Panc1 (cell line): ENCODE data around the gene CNTN5. TPM values are rescaled to one million over a fixed set of nuclear protein-coding genes. Genes with fewer than 3 reads are reported as not detected.

Experiments used
- ATAC-seq: fragments of 200-7000 bp; cut with Tn5 transposase; 2 replicates; pipeline ENCODE4 v1.9.1; 2020; ENCODE audit warnings: mild to moderate bottlenecking, moderate library complexity
- BruUV-seq: library from RNA; stranded (reverse); fragments of 400-500 nt; replicated peaks from 2 replicates; lab custom pipeline; 2021; lab: Mats Ljungman, UMichigan
- CTCF ChIA-PET: fragments of 300-600 bp; sonication (Branson Sonifier 250); formaldehyde crosslinking; loops from one replicate; lab custom pipeline; 2022; ENCODE audit warnings: antibody characterized with exemption; lab: Charles Lee
- POLR2A ChIA-PET: fragments of 300-600 bp; sonication (Branson Sonifier 250); formaldehyde crosslinking; loops from one replicate; lab custom pipeline; 2022; ENCODE audit warnings: antibody characterized with exemption; lab: Charles Lee
- DNase-seq: peaks from one replicate; pipeline ENCODE4 v3.0.0-alpha.2; 2010; ENCODE audit warnings: low read depth, low spot score
- H3K27ac ChIP-seq: 2 replicates; pipeline ENCODE4 v1.5.1; 2011; ENCODE audit warnings: mild to moderate bottlenecking, low read length, inconsistent platforms
- H3K27me3 ChIP-seq: fragments of 200-500 bp; sonication (Bioruptor generic); 2 replicates; pipeline ENCODE4 v1.6.0; 2014; ENCODE audit warnings: low read length, inconsistent platforms; ENCODE audit not compliant: control insufficient read depth, insufficient read depth
- H3K36me3 ChIP-seq: fragments of 200-500 bp; sonication (Bioruptor generic); 2 replicates; pipeline ENCODE4 v1.5.1; 2014; ENCODE audit warnings: inconsistent platforms, mild to moderate bottlenecking, low read length, moderate library complexity; ENCODE audit not compliant: control insufficient read depth, insufficient read depth
- H3K4me1 ChIP-seq: 2 replicates; pipeline ENCODE4 v1.5.1; 2011; ENCODE audit warnings: inconsistent platforms, mild to moderate bottlenecking, low read length, moderate library complexity; ENCODE audit not compliant: control insufficient read depth, insufficient read depth
- H3K4me3 ChIP-seq, 2 experiments: 2 replicates each; pipeline ENCODE4 v1.5.1; 2011 to 2012; ENCODE audit warnings: low read depth in 2 of 2, low read length in 2 of 2, mild to moderate bottlenecking in 2 of 2, inconsistent platforms in 1 of 2, moderate library complexity in 1 of 2
- H3K9me3 ChIP-seq: fragments of 200-500 bp; sonication (Bioruptor generic); 2 replicates; pipeline ENCODE4 v1.5.1; 2014; ENCODE audit warnings: low read depth, mild to moderate bottlenecking, inconsistent platforms, low read length, moderate library complexity; ENCODE audit not compliant: control insufficient read depth, insufficient read depth
- CTCF ChIP-seq: fragments of 450-650 bp; IDR thresholded peaks from 2 replicates; pipeline ENCODE4 v1.5.1; 2017; ENCODE audit warnings: mild to moderate bottlenecking
- POLR2AphosphoS5 ChIP-seq: IDR thresholded peaks from 2 replicates; pipeline ENCODE4 v1.6.1; 2012; ENCODE audit warnings: mild to moderate bottlenecking, low read depth, low read length, moderate library complexity
- REST ChIP-seq, 2 experiments: IDR thresholded peaks; 2 replicates each; pipeline ENCODE4 v1.6.1; 2011 to 2012; ENCODE audit warnings: low read depth in 2 of 2, control low read depth in 1 of 2, low read length in 1 of 2, mild to moderate bottlenecking in 1 of 2, moderate library complexity in 1 of 2; ENCODE audit not compliant: insufficient read depth in 1 of 2
- SIN3A ChIP-seq: IDR thresholded peaks from 2 replicates; pipeline ENCODE4 v1.6.1; 2012; ENCODE audit warnings: low read depth, mild to moderate bottlenecking, low read length, moderate library complexity, borderline replicate concordance; ENCODE audit not compliant: insufficient read depth
- TCF7L2 ChIP-seq: IDR thresholded peaks from 2 replicates; pipeline ENCODE4 v1.6.1; 2011; ENCODE audit warnings: mild to moderate bottlenecking, low read depth, low read length, inconsistent platforms
- in situ Hi-C: cut with HindIII; loops from 2 replicates; pipeline ENCODE4 v1.10.0; 2016; ENCODE audit warnings: low sequenced_read_pairs, low pct_unique_long_range_greater_than_20kb
- intact Hi-C: fragments of 100-400 bp; cut with micrococcal nuclease; formaldehyde crosslinking; loops from one replicate; pipeline ENCODE4 v1.10.0; 2022; ENCODE audit not compliant: unreplicated experiment
- total RNA-seq: library from RNA; stranded (reverse); gene quantifications from one replicate; pipeline ENCODE4 v1.2.1, GENCODE V29; 2021; ENCODE audit not compliant: unreplicated experiment

Gene CNTN5
- total RNA-seq, 1 experiment from 2014 or later = not detected

GRCh38 chr11:99865951-99866350 lies 845.2 kb downstream of the CNTN5 start:
- TF ChIP-seq POLR2AphosphoS5 (no peak), SIN3A (no peak), TCF7L2 (no peak), REST (IDR thresholded peaks at IDR 0.05; ENCODE audit: insufficient read depth in 1 of 2, low read depth in 2 of 2, low read length in 1 of 2) (no peak), CTCF (no peak)
- no TSS peak for BruUV-seq

GRCh38 chr11:99881610-99882009 lies 860.9 kb downstream of the CNTN5 start:
- POLR2A ChIA-PET = no interaction called here
- Histone ChIP-seq H3K4me3 (no peak overlapping the region), H3K27ac (no peak overlapping the region), H3K9me3 (no peaks in the 10 kb centered on the region), H3K4me1 (no peaks in the 10 kb centered on the region), H3K27me3 (no peaks in the 10 kb centered on the region), H3K36me3 (no peaks in the 10 kb centered on the region)
- ATAC-seq (no peak), DNase-seq (no peak)
- CTCF ChIA-PET = no interaction called here
- no peak for TF ChIP-seq SIN3A
- in situ Hi-C loops = no loop called here
- intact Hi-C loops = no loop called here
- no TSS peak for BruUV-seq

More at GRCh38 chr11:99865951-99866350, 845.2 kb downstream of the CNTN5 start:
- ChIA-PET POLR2A (no interaction called here), CTCF (interaction anchor here (0.5 kb wide), 1 partner anchor 736 kb away, joined by 3 read pairs; no protein-coding TSS in a partner anchor)
- H3K27ac ChIP-seq = no peak overlapping the region
- intact Hi-C loops (no loop called here), in situ Hi-C loops (no loop called here)
- ATAC-seq = no peak
- no peaks in the 10 kb centered on the region for H3K36me3 ChIP-seq
- H3K27me3 ChIP-seq = no peaks in the 10 kb centered on the region
- H3K4me3 ChIP-seq = no peak overlapping the region
- H3K4me1 ChIP-seq = no peaks in the 10 kb centered on the region
- no peak for DNase-seq
- no peaks in the 10 kb centered on the region for H3K9me3 ChIP-seq

GRCh38 chr11:99884750-99885149 lies 864.0 kb downstream of the CNTN5 start:
- no peaks in the 10 kb centered on the region for H3K36me3 ChIP-seq
- ChIA-PET POLR2A (no interaction called here), CTCF (no interaction called here)
- intact Hi-C loops = no loop called here
- TF ChIP-seq TCF7L2 = no peak
- no peak for TF ChIP-seq SIN3A
- no peak for TF ChIP-seq POLR2AphosphoS5
- no peak for TF ChIP-seq CTCF
- no peak for TF ChIP-seq REST (IDR thresholded peaks at IDR 0.05; ENCODE audit: insufficient read depth in 1 of 2, low read depth in 2 of 2, low read length in 1 of 2)
- H3K4me3 ChIP-seq = no peak overlapping the region
- H3K27me3 ChIP-seq = no peaks in the 10 kb centered on the region
- no TSS peak for BruUV-seq
- ATAC-seq (no peak), DNase-seq (no peak)
- H3K4me1 ChIP-seq = no peaks in the 10 kb centered on the region
- no peaks in the 10 kb centered on the region for H3K9me3 ChIP-seq
- H3K27ac ChIP-seq = no peak overlapping the region
- in situ Hi-C loops = no loop called here
